Stimulated activated CD4-positive, alpha-beta T cell treated with anti-CD3 and anti-CD28 coated beads, Interleukin-2, amount 100 ng/mL, for 48 hours (primary cell): Measurements from ENCODE around the gene ARHGEF19.
"Not testable (repeated sequence)": the region's sequence is repeated elsewhere in the genome, so short reads cannot be mapped to it uniquely, and the experiment has no call there.

Experiments used
- DNase-seq, 2 donors: peaks; one replicate each; pipeline ENCODE4 v3.0.0-alpha.2; 2020

Gene ARHGEF19

GRCh38 chr1:16178596-16179497 is 33.6 kb downstream of the ARHGEF19 start:
- no peak for DNase-seq

GRCh38 chr1:16177306-16177705 is 35.1 kb downstream of the ARHGEF19 start:
- no peak for DNase-seq

- DNase-seq = no peak
Measured at GRCh38 chr1:16176653-16177052, 35.8 kb downstream of the ARHGEF19 start.

- no peak for DNase-seq
Measured at GRCh38 chr1:16175610-16176553, 36.6 kb downstream of the ARHGEF19 start.

- no peak for DNase-seq
Measured at GRCh38 chr1:16174886-16175598, 37.4 kb downstream of the ARHGEF19 start.

GRCh38 chr1:16174261-16174868 is 38.1 kb downstream of the ARHGEF19 start:
- DNase-seq = no peak

- no peak for DNase-seq
Measured at GRCh38 chr1:16173447-16174260, 38.8 kb downstream of the ARHGEF19 start.

GRCh38 chr1:16172964-16173446 is 39.4 kb downstream of the ARHGEF19 start:
- DNase-seq = no peak

GRCh38 chr1:16172218-16172830 is 40.1 kb downstream of the ARHGEF19 start:
- DNase-seq = no peak

GRCh38 chr1:16171314-16172151 is 40.9 kb downstream of the ARHGEF19 start:
- no peak for DNase-seq

GRCh38 chr1:16170283-16170673 is 42.2 kb downstream of the ARHGEF19 start:
- no peak for DNase-seq

GRCh38 chr1:16168622-16169360 is 43.7 kb downstream of the ARHGEF19 start:
- DNase-seq = no peak

- DNase-seq = not testable (repeated sequence)
Measured at GRCh38 chr1:16168144-16168495, 44.3 kb downstream of the ARHGEF19 start.

- peak; percentile 30 to 50 for DNase-seq
Measured at GRCh38 chr1:16167331-16168143, 44.9 kb downstream of the ARHGEF19 start.

- DNase-seq = no peak
Measured at GRCh38 chr1:16166117-16166516, 46.3 kb downstream of the ARHGEF19 start.

- DNase-seq = no peak
Measured at GRCh38 chr1:16165548-16165947, 46.9 kb downstream of the ARHGEF19 start.

- no peak for DNase-seq
Measured at GRCh38 chr1:16165073-16165364, 47.4 kb downstream of the ARHGEF19 start.

- DNase-seq = no peak
Measured at GRCh38 chr1:16164213-16165072, 48.0 kb downstream of the ARHGEF19 start.
